Activated naive CD4-positive, alpha-beta T cell treated with anti-CD3 and anti-CD28 coated beads, Interleukin-2, amount 10 ng/mL, durations not matched to agents 7 days and 5 days (primary cell): ENCODE measurements around the gene ENTREP1.

ENCODE experiments used
- CTCF ChIA-PET: fragments of 350-600 bp; sonication (Branson Sonifier 250); formaldehyde crosslinking; loops from one replicate; lab custom pipeline; 2021; ENCODE audit warnings: antibody characterized with exemption; lab: Charles Lee
- DNase-seq: peaks from one replicate; pipeline ENCODE4 v3.0.0-alpha.2; 2020
- H3K27ac Mint-ChIP-seq: one replicate; pipeline ENCODE4 v1.8.0; 2021; ENCODE audit warnings: mild to moderate bottlenecking, moderate library complexity, mixed read lengths
- H3K27me3 Mint-ChIP-seq: one replicate; pipeline ENCODE4 v1.8.0; 2021; ENCODE audit warnings: mild to moderate bottlenecking, mixed read lengths
- H3K36me3 Mint-ChIP-seq: one replicate; pipeline ENCODE4 v1.8.0; 2021; ENCODE audit warnings: mixed read lengths
- H3K4me1 Mint-ChIP-seq: one replicate; pipeline ENCODE4 v1.8.0; 2021; ENCODE audit warnings: mixed read lengths
- H3K4me3 Mint-ChIP-seq: one replicate; pipeline ENCODE4 v1.8.0; 2021; ENCODE audit warnings: mild to moderate bottlenecking, moderate library complexity, mixed read lengths
- H3K9me3 Mint-ChIP-seq: one replicate; pipeline ENCODE4 v1.8.0; 2021; ENCODE audit warnings: mixed read lengths

The ENTREP1 gene

DNA sequence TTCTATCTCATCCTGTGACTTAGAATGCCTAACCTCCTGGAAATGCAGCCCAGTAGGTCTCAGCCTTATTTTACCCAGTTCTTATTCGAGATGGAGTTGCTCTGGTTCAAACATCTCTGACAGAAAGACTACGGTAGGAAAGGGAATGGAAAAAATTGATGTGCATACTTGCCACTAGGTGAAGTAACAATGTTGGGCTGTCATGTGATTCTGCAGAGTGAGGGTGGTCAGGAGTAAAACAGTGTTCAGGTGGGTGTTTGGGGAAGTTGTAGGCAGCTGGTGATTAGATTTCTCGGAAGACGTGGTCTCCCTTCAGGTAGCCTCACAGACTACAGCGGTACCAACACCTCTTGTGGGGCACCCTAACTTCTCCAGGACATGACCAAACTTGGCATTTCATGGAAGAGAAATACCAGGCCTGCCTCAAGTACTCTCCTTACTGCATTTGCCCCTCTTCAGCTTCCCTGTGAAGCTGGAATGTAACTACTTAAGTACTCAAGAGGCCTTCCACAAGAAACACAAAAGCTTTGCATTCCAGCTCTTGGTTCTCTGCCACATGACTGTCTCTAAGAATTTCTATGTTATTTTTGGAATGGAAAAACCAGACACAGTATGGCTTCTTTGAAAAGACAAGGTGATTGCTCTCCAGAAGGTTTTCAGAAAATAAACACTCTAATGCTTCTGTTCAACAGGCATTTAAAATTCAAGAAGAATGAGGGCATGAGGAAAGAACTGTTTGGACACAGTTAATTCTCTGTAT lies 17.4 kb upstream of the ENTREP1 start:
- H3K4me1 Mint-ChIP-seq = no peaks in the 10 kb centered on the region
- peaks cover 7% of the 10 kb centered on the region for H3K9me3 Mint-ChIP-seq
- no peak overlapping the region for H3K27ac Mint-ChIP-seq
- CTCF ChIA-PET = no interaction called here
- DNase-seq = no peak
- H3K4me3 Mint-ChIP-seq = no peak overlapping the region
- H3K36me3 Mint-ChIP-seq = no peaks in the 10 kb centered on the region
- H3K27me3 Mint-ChIP-seq = no peaks in the 10 kb centered on the region

DNA sequence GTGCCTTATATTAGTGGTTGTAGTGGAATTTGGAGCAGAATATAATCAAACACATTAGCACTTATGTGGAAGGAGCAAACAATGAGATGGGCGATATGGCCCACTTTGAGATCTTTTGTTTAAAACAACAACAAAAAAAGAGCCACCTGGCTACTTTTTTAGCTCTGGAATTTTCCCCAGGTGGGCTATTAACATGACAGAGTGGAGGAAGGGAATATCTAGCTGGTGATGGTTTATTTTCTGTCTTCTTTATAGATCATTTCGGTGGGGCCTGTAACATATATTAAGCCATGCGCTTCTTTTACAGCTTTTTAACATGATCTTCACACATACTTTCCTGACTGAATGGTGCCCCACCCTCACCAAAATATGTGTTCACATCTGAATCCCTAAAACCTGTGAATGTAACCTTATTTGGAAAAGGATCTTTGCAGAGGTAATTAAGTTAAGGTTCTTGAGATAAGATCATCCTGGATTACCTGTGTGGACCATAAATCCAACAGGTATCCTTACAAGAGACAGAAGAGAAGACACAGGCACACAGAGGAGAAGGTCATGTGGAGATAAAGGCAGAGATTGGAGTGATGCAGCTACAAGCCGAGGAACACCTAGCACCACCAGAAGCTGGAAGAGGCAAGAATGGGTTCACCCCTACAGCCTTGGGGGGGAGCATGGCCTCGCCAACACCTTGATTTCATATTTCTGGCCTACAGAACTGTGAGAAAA lies 16.6 kb upstream of the ENTREP1 start:
- Mint-ChIP-seq H3K4me1 (no peaks in the 10 kb centered on the region), H3K27me3 (no peaks in the 10 kb centered on the region), H3K27ac (no peak overlapping the region), H3K9me3 (peaks cover 8% of the 10 kb centered on the region), H3K4me3 (no peak overlapping the region), H3K36me3 (no peaks in the 10 kb centered on the region)
- CTCF ChIA-PET = no interaction called here
- DNase-seq = no peak

DNA sequence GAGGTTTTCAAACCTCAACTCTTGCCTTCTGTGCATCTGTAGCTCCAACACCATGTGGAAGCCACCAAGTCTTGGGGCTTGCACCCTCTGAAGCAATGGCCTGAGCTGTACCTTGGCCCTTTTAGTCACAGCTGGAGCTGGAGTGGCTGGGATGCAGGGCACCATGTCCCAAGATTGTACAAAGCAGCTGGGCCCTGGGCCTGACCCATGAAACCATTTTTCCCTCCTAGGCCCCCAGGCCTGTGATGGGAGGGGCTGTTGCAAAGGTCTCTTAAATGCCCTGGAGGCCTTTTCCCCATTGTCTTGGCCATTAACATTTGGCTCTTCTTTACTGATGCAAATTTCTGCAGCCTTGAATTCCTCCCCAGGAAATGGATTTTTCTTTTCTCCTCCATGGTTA lies 11.8 kb upstream of the ENTREP1 start:
- Mint-ChIP-seq H3K4me3 (no peak overlapping the region), H3K27ac (no peak overlapping the region), H3K9me3 (peaks cover 15% of the 10 kb centered on the region), H3K27me3 (no peaks in the 10 kb centered on the region), H3K4me1 (no peaks in the 10 kb centered on the region), H3K36me3 (peaks cover 2% of the 10 kb centered on the region)
- CTCF ChIA-PET = no interaction called here
- no peak for DNase-seq

DNA sequence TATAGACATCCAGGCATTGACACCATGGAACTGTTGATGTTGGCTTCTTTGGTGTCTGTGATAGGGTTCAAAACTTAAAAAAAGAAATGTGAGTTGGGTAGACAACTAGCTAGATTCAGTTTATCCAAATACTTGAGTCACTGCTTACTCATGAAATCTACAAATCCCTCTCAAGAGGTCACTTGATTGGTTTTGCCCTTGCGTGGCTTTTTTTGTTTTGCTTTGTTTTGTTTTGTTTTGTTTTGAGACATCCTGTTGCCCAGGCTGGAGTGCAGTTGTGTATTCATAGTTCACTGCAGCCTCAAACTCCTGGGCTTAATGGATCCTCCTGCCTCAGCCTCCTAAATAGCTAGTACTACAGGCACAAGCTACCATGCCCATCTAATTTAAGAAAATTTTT lies 10.5 kb upstream of the ENTREP1 start:
- no peak for DNase-seq
- Mint-ChIP-seq H3K27me3 (peaks cover 4% of the 10 kb centered on the region), H3K9me3 (peaks cover 15% of the 10 kb centered on the region), H3K27ac (no peak overlapping the region), H3K4me1 (no peaks in the 10 kb centered on the region), H3K36me3 (peaks cover 2% of the 10 kb centered on the region), H3K4me3 (no peak overlapping the region)
- CTCF ChIA-PET = no interaction called here

DNA sequence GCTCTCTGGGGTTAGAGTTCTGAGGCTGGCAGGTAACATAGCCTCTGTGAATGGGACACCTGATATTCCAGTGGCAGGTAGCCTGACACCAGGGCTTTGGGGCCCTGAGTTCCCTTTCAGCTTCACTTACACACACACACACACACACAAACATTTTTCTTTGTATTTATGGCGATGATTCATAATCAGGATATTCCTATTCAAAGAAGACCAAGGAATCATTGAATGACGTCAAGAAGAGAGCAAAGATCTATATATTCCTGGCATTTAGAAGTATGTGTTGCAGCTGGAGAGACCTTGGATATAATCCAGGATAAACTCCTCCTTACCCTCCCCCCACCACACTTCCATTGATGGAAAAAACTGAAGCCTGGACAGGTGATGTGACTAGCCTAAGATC lies 7.9 kb upstream of the ENTREP1 start:
- no peak overlapping the region for H3K4me3 Mint-ChIP-seq
- DNase-seq = no peak

DNA sequence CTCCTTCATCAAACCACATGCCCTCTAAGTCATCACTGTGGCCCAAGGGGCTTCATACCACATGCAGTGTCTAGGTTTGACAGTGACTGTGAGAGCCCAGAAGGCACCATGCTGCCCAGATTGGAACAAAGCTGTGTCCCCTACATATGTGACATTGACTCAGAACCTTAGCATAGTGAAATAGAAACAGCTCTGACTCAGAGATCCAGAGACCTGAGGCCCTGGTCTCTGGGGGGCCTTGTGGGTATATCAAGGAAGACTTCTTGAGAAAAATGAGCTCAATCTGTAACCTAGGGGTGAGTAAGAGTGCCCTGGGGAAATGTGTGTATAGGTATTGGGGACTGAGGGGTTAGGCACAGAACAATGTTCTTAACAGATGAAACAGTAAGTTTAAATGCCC lies 7.1 kb upstream of the ENTREP1 start:
- CTCF ChIA-PET = no interaction called here
- no peak overlapping the region for H3K27ac Mint-ChIP-seq
- H3K4me1 Mint-ChIP-seq = no peaks in the 10 kb centered on the region
- H3K9me3 Mint-ChIP-seq = peaks cover 8% of the 10 kb centered on the region
- no peak overlapping the region for H3K4me3 Mint-ChIP-seq
- peaks cover 20% of the 10 kb centered on the region for H3K27me3 Mint-ChIP-seq
- DNase-seq = no peak
- H3K36me3 Mint-ChIP-seq = peaks cover 2% of the 10 kb centered on the region

More for the DNA sequence above, 7.9 kb upstream of the ENTREP1 start:
- Mint-ChIP-seq H3K27ac (no peak overlapping the region), H3K27me3 (peaks cover 20% of the 10 kb centered on the region), H3K9me3 (peaks cover 12% of the 10 kb centered on the region), H3K36me3 (peaks cover 2% of the 10 kb centered on the region), H3K4me1 (no peaks in the 10 kb centered on the region)
- CTCF ChIA-PET = no interaction called here

DNA sequence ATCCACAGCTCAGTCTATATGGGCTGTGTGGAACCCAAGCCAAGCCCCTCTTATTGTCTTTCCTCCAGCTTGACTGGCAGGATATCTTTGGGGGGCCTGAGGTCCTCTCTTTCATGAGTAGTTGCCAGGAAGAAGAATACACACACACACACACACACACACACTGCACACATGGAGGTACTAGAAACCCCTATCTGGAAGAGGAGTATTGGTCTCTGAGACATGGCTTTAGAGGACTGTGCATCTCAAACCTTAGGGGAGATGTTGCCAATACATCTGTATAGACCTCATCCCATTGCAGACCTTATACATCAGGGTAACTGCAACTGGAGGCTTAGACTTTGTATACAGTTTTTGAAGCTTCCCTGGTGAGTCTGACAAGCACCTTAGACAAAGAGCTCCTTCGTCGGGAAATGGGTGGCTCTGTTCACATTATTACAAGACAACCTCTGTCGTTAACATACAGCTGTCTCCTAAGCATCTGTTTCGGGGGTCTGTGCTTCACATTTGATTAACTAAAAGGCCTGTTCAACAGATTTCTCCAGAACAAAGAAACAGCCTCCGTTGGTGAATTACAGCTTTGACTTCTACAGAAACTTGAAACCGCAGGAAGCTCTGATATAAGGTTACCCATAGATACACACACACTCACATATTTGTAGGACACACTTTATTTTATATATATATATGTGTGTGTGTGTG lies 5.5 kb upstream of the ENTREP1 start:
- Mint-ChIP-seq H3K9me3 (no peaks in the 10 kb centered on the region), H3K36me3 (no peaks in the 10 kb centered on the region), H3K4me3 (no peak overlapping the region), H3K27ac (no peak overlapping the region), H3K27me3 (peaks cover 36% of the 10 kb centered on the region), H3K4me1 (no peaks in the 10 kb centered on the region)
- DNase-seq = no peak
- CTCF ChIA-PET = no interaction called here

DNA sequence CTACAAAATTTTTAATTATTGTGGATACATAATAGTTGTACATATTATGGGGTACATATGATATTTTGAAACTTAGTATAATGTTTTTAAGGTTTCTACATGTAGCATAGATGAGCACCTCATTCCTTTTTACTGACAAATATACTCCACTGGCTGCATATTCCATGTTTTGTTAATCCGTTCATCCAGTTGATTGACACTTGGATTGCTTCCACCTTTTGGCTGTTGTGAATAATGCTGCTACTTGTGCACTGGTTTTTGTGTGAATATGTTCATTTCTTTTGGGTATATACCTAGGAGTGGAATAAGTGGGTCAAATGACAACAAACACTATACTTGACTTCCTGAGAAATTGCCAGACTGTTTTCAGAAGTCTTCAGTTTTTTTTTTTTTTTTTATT lies 2.8 kb upstream of the ENTREP1 start:
- DNase-seq = no peak
- H3K4me1 Mint-ChIP-seq = peaks cover 7% of the 10 kb centered on the region
- no peak overlapping the region for H3K27ac Mint-ChIP-seq
- H3K4me3 Mint-ChIP-seq = no peak overlapping the region
- peaks cover 63% of the 10 kb centered on the region for H3K27me3 Mint-ChIP-seq
- no peaks in the 10 kb centered on the region for H3K36me3 Mint-ChIP-seq
- CTCF ChIA-PET = no interaction called here
- H3K9me3 Mint-ChIP-seq = no peaks in the 10 kb centered on the region

DNA sequence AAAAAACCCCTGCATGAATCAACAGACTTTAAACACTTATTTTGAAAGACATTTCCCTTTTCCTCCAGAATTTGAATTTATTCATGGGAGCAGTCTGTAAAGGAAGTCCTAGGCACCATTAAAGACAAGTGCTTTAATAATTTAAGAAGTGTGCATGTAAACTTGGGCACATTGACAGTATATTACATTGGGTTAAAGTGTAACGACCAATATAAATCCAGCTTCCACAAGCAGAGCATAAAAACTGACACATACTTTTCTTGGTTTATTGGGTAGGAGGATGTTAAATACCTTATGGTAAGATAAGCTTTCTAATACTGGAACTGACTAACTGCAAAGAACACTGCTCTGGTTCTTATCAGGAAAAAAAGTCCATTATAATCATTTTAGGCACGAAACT lies 1.2 kb upstream of the ENTREP1 start:
- no peaks in the 10 kb centered on the region for H3K36me3 Mint-ChIP-seq
- no peak overlapping the region for H3K27ac Mint-ChIP-seq
- peaks cover 67% of the 10 kb centered on the region for H3K27me3 Mint-ChIP-seq
- no peaks in the 10 kb centered on the region for H3K9me3 Mint-ChIP-seq
- no peak overlapping the region for H3K4me3 Mint-ChIP-seq
- H3K4me1 Mint-ChIP-seq = peaks cover 7% of the 10 kb centered on the region
- no peak for DNase-seq
- CTCF ChIA-PET = no interaction called here

DNA sequence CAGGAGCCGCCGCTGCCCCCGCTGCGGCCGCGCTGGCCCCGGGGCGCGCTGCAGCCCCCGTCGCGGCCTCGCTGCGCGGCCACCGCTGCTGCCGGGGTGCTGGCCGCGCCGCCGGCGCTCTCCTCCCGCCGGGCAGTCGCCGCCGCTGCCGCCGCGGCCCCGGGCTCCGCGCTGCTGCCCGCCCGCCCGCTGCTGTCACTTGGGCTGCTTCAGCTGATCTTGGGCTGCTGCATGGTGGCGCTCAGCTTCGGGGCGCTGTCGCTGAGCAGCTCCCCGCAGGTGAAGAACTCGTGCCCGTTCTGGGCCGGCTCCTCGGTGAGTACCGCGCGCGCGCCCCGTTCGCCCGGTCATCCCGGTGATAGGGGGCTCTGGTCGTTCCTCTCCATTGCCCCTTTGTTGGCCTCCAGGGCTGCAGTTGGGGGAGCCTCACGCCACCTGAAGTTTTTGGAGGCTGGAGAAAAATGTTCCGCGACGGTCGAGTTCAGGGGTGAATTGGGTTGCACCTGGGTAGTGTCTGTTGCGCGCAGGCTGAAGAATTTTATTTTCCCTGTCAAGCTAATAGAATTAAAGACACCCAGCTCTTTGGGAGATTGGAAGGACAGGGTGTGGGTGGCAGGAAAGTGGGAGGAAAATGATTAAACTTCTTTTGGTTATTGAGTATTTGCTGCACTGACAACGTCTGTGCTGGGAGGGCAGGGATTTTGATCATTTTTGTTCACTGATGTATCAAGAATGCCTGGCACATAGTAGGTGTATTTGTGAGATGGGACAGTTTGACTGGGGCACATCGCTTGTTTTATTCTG lies 596 bp downstream of the ENTREP1 start:
- CTCF ChIA-PET = no interaction called here

DNA sequence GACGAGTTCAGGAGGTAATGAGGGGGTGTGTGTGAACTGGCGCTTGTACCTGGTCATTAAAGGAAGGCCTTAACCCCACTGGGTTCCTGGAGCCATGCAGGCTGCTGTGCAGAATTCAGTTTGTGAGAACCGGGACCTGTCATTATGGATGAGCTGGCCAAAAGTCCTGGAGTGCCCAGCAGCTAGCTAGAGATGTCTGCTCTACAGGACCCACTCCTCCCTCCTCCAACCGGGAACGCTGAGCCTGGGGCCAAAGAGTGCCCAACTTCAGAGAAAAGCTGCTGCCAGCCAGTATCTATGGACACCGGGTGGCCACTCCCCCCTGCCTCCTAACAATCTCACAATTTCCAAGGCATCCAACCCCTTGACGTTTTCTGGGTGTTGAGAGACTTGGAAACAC lies 1.2 kb downstream of the ENTREP1 start:
- no peak for DNase-seq
- Mint-ChIP-seq H3K27ac (no peak overlapping the region), H3K4me3 (no peak overlapping the region), H3K4me1 (peaks cover 7% of the 10 kb centered on the region), H3K9me3 (no peaks in the 10 kb centered on the region), H3K27me3 (peaks cover 64% of the 10 kb centered on the region), H3K36me3 (no peaks in the 10 kb centered on the region)
- CTCF ChIA-PET = no interaction called here

More for the DNA sequence above, 596 bp downstream of the ENTREP1 start:
- Mint-ChIP-seq H3K9me3 (no peaks in the 10 kb centered on the region), H3K4me3 (no peak overlapping the region), H3K36me3 (no peaks in the 10 kb centered on the region), H3K27me3 (peaks cover 69% of the 10 kb centered on the region), H3K27ac (no peak overlapping the region), H3K4me1 (peaks cover 7% of the 10 kb centered on the region)
- DNase-seq = no peak

DNA sequence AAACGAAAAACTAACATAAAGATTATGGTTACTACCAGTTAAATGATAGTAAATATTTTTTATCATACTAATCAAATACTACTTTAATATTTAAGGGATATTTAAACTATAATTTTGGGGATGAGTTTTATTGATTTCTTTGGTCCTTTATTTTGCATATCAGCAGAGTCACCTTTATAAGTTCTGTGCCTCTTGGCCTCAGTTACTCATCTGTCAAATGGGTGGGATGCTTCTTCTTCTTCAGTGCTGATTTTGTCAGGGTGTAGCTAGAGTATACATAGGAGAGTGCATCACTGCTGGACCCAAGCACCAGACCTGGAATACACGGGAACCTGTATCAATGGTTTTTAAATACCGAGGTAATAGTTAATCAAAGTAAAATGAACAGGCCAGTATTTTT lies 5.6 kb downstream of the ENTREP1 start:
- Mint-ChIP-seq H3K4me1 (peaks cover 5% of the 10 kb centered on the region), H3K4me3 (no peak overlapping the region), H3K27me3 (peaks cover 41% of the 10 kb centered on the region), H3K9me3 (no peaks in the 10 kb centered on the region), H3K27ac (no peak overlapping the region), H3K36me3 (no peaks in the 10 kb centered on the region)
- no peak for DNase-seq
- CTCF ChIA-PET = no interaction called here

DNA sequence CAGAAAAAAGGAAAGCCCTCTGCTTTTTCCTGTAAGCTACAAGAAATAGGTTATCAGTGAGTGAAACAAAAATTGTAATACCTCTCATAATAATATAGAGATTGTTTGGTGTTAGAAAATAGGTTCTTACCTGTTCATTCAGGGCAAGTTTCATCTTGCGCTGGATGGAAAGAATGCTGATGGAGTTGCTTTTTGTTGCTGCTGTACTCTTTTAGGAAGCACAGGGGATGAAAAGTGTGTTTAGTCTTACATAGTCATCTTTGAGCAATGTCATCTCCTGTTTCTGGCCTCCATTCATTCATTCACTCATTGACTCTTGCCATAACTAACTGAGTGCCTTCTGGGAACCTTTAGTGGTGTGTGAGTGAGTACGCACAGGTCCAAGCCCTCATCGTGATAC lies 6.4 kb downstream of the ENTREP1 start:
- Mint-ChIP-seq H3K36me3 (no peaks in the 10 kb centered on the region), H3K9me3 (no peaks in the 10 kb centered on the region), H3K27ac (no peak overlapping the region), H3K27me3 (peaks cover 33% of the 10 kb centered on the region), H3K4me3 (no peak overlapping the region), H3K4me1 (no peaks in the 10 kb centered on the region)
- CTCF ChIA-PET = no interaction called here
- DNase-seq = no peak

DNA sequence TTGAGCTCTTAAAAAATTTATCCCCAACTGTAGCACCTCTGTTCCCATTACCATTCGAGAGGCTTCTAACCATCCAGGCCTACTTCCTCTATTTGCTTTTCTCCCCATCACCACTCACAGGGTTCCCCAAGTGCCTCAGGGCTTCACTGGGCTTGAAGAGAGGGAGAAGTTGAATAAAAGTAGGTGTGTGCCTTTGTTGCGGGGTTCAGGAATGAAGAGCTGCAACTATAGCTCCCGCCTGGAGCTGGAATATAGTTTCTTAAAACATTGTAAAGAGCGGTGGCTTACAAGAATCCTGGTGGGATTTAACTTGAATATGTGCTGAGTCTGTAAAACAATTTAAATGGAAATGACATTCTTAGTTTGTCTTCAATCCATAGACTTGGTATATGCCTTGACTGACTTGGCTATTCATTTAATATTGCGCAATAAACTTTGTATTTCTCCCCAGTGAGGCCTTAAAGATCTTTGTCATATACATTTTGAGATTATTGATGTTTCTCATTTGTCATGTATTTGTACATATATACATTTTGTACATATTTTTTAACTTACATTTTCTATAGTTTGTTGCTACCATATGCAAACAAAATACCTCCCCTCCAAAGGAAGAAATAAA lies 7.2 kb downstream of the ENTREP1 start:
- CTCF ChIA-PET = no interaction called here
- H3K4me1 Mint-ChIP-seq = no peaks in the 10 kb centered on the region
- H3K36me3 Mint-ChIP-seq = no peaks in the 10 kb centered on the region

More for the DNA sequence above, 7.2 kb downstream of the ENTREP1 start:
- Mint-ChIP-seq H3K4me3 (no peak overlapping the region), H3K27me3 (peaks cover 26% of the 10 kb centered on the region), H3K9me3 (no peaks in the 10 kb centered on the region), H3K27ac (no peak overlapping the region)
- no peak for DNase-seq
